ENCODE data around the gene C21orf58.

Gene C21orf58

DNA sequence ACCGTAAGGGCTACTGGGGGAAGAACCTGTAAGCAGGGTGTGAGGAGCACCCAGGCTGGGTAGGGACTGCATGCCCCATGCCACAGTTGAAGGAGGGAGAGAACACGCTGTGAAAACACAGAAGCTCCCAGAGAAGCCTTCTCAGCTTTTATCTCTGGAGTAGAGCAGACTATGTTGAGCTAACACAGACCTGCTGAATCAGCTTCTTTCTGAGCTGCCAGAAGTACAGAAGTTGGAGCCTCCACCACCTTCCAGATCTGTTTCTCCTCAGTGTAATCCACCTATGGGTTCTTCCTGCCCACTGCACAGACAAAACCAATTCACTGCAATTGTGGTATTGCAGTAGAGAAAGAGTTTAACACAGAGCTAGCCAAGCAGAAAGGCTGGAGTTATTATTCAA, 32.1 kb downstream of the C21orf58 start:
- ChIA-PET CTCF (no interaction called here), POLR2A (ENCODE audit: low non-redundant PET) (no interaction called here)
- TF ChIP-seq, protein P1, sequence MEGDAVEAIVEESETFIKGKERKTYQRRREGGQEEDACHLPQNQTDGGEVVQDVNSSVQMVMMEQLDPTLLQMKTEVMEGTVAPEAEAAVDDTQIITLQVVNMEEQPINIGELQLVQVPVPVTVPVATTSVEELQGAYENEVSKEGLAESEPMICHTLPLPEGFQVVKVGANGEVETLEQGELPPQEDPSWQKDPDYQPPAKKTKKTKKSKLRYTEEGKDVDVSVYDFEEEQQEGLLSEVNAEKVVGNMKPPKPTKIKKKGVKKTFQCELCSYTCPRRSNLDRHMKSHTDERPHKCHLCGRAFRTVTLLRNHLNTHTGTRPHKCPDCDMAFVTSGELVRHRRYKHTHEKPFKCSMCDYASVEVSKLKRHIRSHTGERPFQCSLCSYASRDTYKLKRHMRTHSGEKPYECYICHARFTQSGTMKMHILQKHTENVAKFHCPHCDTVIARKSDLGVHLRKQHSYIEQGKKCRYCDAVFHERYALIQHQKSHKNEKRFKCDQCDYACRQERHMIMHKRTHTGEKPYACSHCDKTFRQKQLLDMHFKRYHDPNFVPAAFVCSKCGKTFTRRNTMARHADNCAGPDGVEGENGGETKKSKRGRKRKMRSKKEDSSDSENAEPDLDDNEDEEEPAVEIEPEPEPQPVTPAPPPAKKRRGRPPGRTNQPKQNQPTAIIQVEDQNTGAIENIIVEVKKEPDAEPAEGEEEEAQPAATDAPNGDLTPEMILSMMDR (conservative IDR thresholded peaks at IDR 0.05; ENCODE audit: low read depth): no peak
- no peak for DNase-seq (ENCODE audit: low spot score)
- H3K27ac ChIP-seq: no peak overlapping the region

DNA sequence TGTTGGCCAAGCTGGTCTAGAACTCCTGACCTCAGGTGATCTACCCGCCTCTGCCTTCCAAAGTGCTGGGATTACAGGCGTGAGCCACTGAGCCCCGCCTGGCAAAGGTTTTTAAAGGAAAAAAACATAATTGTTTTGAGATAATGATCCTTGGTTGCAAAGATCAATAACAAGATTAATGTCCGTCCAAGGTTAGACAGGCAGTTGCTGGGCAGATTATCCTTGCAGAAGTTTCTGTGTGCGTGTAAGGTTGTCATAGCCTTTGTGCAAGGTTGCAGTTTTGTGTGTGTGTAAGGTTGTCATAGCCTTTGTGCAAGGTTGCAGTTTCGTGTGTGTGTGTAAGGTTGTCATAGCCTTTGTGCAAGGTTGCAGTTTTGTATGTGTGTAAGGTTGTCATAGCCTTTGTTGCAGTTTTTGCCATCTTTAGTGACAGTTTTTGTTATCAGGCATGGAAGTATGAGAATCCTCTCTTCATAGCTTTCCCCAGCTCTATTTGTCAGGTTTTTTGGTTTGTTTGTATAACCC, 34.0 kb downstream of the C21orf58 start:
- CTCF ChIA-PET: interaction anchor here (0.6 kb wide), 2 partner anchors 35 to 102 kb away, joined by 3 read pairs; no protein-coding TSS in a partner anchor
- TF ChIP-seq, protein P1 (conservative IDR thresholded peaks at IDR 0.05; ENCODE audit: low read depth): no peak
- POLR2A ChIA-PET (ENCODE audit: low non-redundant PET): no interaction called here
- DNase-seq (ENCODE audit: low spot score): no peak
- H3K27ac ChIP-seq: no peak overlapping the region

DNA sequence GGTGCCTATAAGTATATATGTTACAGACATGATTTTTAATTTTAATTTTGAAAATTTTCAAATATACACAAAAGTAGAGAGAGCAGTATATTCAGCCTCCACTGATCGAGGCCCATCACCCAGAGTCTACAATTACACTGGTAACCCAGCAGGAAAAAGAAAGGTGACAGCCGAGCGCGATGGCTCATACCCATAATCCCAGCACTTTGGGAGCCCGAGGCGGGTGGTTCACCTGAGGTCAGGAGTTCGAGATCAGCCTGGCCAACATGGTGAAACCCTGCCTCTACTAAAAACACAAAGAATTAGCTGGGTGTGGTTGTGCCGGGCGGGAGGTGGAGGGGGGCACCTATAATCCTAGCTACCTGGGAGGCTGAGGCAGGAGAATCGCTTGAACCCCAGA, 36.1 kb downstream of the C21orf58 start:
- peak overlapping the region; percentile 97 for H3K27ac ChIP-seq
- TF ChIP-seq, protein P1 (conservative IDR thresholded peaks at IDR 0.05; ENCODE audit: low read depth): no peak
- no peak for DNase-seq (ENCODE audit: low spot score)
- CTCF ChIA-PET: no interaction called here
- POLR2A ChIA-PET (ENCODE audit: low non-redundant PET): no interaction called here

DNA sequence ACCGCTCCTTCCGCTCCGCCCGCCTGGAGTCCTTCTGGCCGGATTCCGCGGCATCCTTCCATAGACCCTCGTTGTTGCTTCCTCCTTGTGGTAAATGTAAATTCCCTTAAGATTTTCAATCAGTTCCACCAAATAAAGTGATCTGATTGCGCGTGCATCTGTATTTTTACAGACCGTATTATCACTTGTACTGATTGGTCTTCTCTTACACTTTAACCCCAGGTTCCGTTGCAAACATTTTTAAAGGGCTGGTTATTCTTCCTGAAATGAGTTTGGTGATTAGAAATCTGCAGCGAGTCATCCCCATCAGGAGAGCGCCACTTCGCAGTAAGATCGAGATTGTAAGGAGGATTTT, 37.0 kb downstream of the C21orf58 start:
- no peak for DNase-seq (ENCODE audit: low spot score)
- CTCF ChIA-PET: no interaction called here
- TF ChIP-seq, protein P1 (conservative IDR thresholded peaks at IDR 0.05; ENCODE audit: low read depth): no peak
- H3K27ac ChIP-seq: peak overlapping the region; percentile 97
- POLR2A ChIA-PET (ENCODE audit: low non-redundant PET): interaction anchor here (1.0 kb wide), 1 partner anchor 143 kb away, joined by 4 read pairs; no protein-coding TSS in a partner anchor

DNA sequence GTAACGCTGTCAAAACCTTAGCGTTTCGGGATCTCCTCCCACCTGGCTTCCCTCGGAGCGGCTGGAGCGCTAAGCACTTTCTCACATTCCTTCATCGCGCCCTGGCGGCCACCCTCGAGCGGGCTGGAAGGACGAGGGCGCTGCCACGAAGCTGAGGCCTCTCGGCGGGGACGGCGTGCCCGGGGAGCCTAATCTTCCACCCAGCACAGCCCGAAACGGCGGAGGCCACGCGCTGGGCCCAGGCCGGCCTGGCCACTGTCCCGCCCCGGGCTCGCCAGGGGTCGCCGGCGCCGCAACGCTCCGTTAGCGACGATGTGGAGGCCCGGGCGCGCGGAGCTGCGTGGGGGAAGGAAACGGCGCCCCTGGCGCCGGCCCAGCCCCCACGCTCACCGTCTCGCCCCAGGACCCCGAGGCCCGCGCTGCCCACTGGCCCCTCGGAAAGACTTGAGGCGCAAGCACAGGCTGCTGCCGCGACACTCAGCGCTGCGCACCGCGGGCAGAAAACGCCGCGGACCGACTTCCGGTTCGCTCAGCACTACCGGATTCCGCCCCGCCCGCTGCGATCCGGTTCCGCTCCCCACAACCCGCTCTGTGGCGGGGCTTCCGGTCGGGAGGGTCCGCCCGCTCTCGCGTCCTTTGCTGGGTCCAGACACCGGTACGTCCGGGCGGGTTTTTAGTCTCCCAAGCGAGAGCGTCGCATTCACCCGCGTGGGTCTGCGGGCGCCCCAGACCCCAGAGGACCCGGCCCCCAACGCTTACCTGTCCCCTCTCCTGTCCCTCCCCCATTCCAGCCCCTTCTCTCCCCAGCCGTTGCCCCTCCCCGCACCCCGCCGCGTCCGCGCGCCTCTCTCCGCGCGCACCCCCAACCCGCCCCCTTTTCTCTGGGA, 37.7 kb downstream of the C21orf58 start, which contains the start of gene YBEY:
Gene YBEY, plus strand, starts transcription at position 582 of the 887 bp plus-strand sequence. CDS start 572 bp downstream, outside the sequence.
- peak within 1 kb of the TSS; percentile 97 for H3K27ac ChIP-seq
- ChIA-PET CTCF (interaction anchor here (0.6 kb wide), 1 partner anchor 37 kb away, joined by 3 read pairs; the partner anchor contains the start of gene C21orf58), POLR2A (ENCODE audit: low non-redundant PET) (interaction anchor here (1.0 kb wide), 1 partner anchor 143 kb away, joined by 4 read pairs; no protein-coding TSS in a partner anchor)
- TF ChIP-seq, protein P1 (conservative IDR thresholded peaks at IDR 0.05; ENCODE audit: low read depth): peak; percentile 35
- peak; percentile 92 for DNase-seq (ENCODE audit: low spot score)

DNA sequence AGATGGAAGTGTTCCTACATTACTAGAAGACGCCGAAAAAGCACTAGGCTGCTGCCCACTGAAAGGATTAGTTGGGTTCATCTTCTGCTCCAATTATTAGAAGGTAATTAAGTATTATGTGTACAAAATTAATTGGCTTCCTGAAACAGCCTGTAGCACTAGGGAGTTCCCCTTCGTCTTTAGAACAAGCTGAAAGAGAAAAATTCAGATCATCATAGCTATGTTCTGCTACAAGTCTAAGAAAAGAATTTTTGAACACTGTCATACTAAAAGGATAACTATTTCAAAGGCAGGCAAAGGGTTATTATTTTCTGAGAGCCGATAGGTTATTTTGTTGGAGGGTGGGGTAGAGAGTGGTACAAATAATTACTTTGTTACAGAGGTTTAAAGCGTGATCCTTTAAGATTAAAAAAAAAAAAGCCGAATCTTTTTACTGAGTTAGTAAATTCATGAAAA, 38.4 kb downstream of the C21orf58 start, which contains the start of gene MCM3AP:
Gene MCM3AP, minus strand, starts transcription at position 406 of the 456 bp plus-strand sequence. Its CDS starts 325 bp downstream, at position 81.
- no peak for DNase-seq (ENCODE audit: low spot score)
- CTCF ChIA-PET: no interaction called here
- TF ChIP-seq, protein P1 (conservative IDR thresholded peaks at IDR 0.05; ENCODE audit: low read depth): no peak
- peak within 1 kb of the TSS; percentile 97 for H3K27ac ChIP-seq
- POLR2A ChIA-PET (ENCODE audit: low non-redundant PET): no interaction called here

Data from RWPE1 (cell line).